Keratinocyte (primary cell): Measurements from ENCODE around the gene NHERF2. TPM values are rescaled to one million over a fixed set of nuclear protein-coding genes. Genes with fewer than 3 reads are reported as not detected.

Experiments used
- DNase-seq: peaks from one replicate; pipeline ENCODE4 v3.0.0-alpha.2; 2011; ENCODE audit warnings: low read depth, missing footprints, low spot score
- FAIRE-seq: peaks from 2 replicates; lab custom pipeline; 2011; peaks lifted over from hg19 to GRCh38; lab: Jason Lieb, UNC
- H2AFZ ChIP-seq: 2 replicates; pipeline ENCODE4 v1.6.0; 2012; ENCODE audit warnings: low read length, control low read depth, inconsistent platforms; ENCODE audit not compliant: control insufficient read depth
- H3K27ac ChIP-seq: 2 replicates; pipeline ENCODE4 v1.5.1; 2011; ENCODE audit warnings: low read length; ENCODE audit not compliant: control insufficient read depth, insufficient read depth
- H3K27me3 ChIP-seq: 3 replicates; pipeline ENCODE4 v1.6.0; 2011; ENCODE audit warnings: low read length; ENCODE audit not compliant: control insufficient read depth, insufficient read depth; ENCODE audit errors: extremely low read depth
- H3K36me3 ChIP-seq, 2 experiments: 2 replicates in 1 of 2; 3 replicates in 1 of 2; pipeline ENCODE4 v1.5.1; 2011; ENCODE audit warnings: low read length in 2 of 2, mild to moderate bottlenecking in 1 of 2; ENCODE audit not compliant: control insufficient read depth in 2 of 2, insufficient read depth in 2 of 2; ENCODE audit errors: extremely low read depth in 1 of 2
- H3K4me1 ChIP-seq: 3 replicates; pipeline ENCODE4 v1.5.1; 2011; ENCODE audit warnings: low read length; ENCODE audit not compliant: control insufficient read depth, insufficient read depth; ENCODE audit errors: extremely low read depth
- H3K4me2 ChIP-seq: 3 replicates; pipeline ENCODE4 v1.6.0; 2011; ENCODE audit warnings: low read depth, low read length; ENCODE audit not compliant: control insufficient read depth, insufficient read depth; ENCODE audit errors: extremely low read depth
- H3K4me3 ChIP-seq, 3 experiments: fragments of 200-600 bp in 1 of 3; sonication (generic) in 1 of 3; 2 replicates in 2 of 3; 3 replicates in 1 of 3; pipeline ENCODE4 v1.5.1; 2011 to 2016; ENCODE audit warnings: low read length in 3 of 3, mild to moderate bottlenecking in 3 of 3, control low read depth in 2 of 3, inconsistent platforms in 1 of 3, low read depth in 1 of 3, mixed read lengths in 1 of 3, mixed run types in 1 of 3, moderate library complexity in 1 of 3; ENCODE audit not compliant: control insufficient read depth in 2 of 3, insufficient read depth in 2 of 3; ENCODE audit errors: extremely low read depth in 1 of 3
- H3K79me2 ChIP-seq: 2 replicates; pipeline ENCODE4 v1.6.0; 2012; ENCODE audit warnings: low read length; ENCODE audit not compliant: control insufficient read depth, insufficient read depth
- H3K9ac ChIP-seq: 3 replicates; pipeline ENCODE4 v1.6.0; 2011; ENCODE audit warnings: low read length; ENCODE audit not compliant: control insufficient read depth, insufficient read depth; ENCODE audit errors: extremely low read depth
- H3K9me1 ChIP-seq: 3 replicates; pipeline ENCODE4 v1.6.0; 2011; ENCODE audit warnings: low read length; ENCODE audit not compliant: control insufficient read depth, insufficient read depth; ENCODE audit errors: extremely low read depth
- H3K9me3 ChIP-seq: 2 replicates; pipeline ENCODE4 v1.5.1; 2012; ENCODE audit warnings: low read depth, low read length; ENCODE audit not compliant: control insufficient read depth
- H4K20me1 ChIP-seq: 3 replicates; pipeline ENCODE4 v1.6.0; 2011; ENCODE audit warnings: low read length; ENCODE audit not compliant: control insufficient read depth, insufficient read depth; ENCODE audit errors: extremely low read depth
- CTCF ChIP-seq, 3 experiments: IDR thresholded peaks in 1 of 3; conservative IDR thresholded peaks in 1 of 3; optimal IDR thresholded peaks in 1 of 3; 2 replicates in 2 of 3; 3 replicates in 1 of 3; pipeline versions ENCODE3 to v1.5.1; 2011; ENCODE audit warnings: low read length in 3 of 3, mild to moderate bottlenecking in 3 of 3, moderate library complexity in 2 of 3, control low read depth in 1 of 3, inconsistent platforms in 1 of 3; ENCODE audit not compliant: insufficient read depth in 2 of 3; ENCODE audit errors: extremely low read depth in 1 of 3
- EZH2 ChIP-seq: IDR thresholded peaks from one replicate; pipeline ENCODE4 v1.6.1; 2012; ENCODE audit warnings: inconsistent platforms, mild to moderate bottlenecking, low read length, moderate library complexity
- dilution Hi-C: fragments of 300-500 bp; cut with MboI; formaldehyde crosslinking; loops from one replicate; pipeline ENCODE4 v1.7.0; 2020; ENCODE audit warnings: low sequenced_read_pairs; ENCODE audit not compliant: extremely low pct_ligation_motif_present
- polyA plus RNA-seq, 5 experiments: library from polyadenylated mRNA; depleted of rRNA in 3 of 5; stranded (reverse) in 3 of 5; stranded (forward) in 1 of 5; unstranded in 1 of 5; fragments of >200 nt; gene quantifications; 1 replicate in 1 of 5; 2 replicates in 3 of 5; 3 replicates in 1 of 5; pipeline versions ENCODE4 v1.2.1 to v1.2.3, GENCODE V29; 2011 to 2012; ENCODE audit warnings: missing spikeins in 2 of 5, low read depth in 1 of 5, low replicate concordance in 1 of 5

Gene NHERF2
- polyA plus RNA-seq, 1 donor (not counting 4 experiments of a cell fraction or from before 2014, with no cell fraction given) = 5.9 TPM

GRCh38 chr16:2034696-2035430, 8.2 kb downstream of the NHERF2 start:
- FAIRE-seq = no peak
- H4K20me1 ChIP-seq = no peaks in the 10 kb centered on the region
- no peak overlapping the region for H2AFZ ChIP-seq
- TF ChIP-seq EZH2 = no peak
- no peak for TF ChIP-seq CTCF (optimal IDR thresholded peaks at IDR 0.05 in 1 of 3, IDR thresholded peaks at IDR 0.05 in 1 of 3, conservative IDR thresholded peaks at IDR 0.05 in 1 of 3; ENCODE audit: extremely low read depth in 1 of 3, insufficient read depth in 2 of 3, low read length in 3 of 3)
- peaks cover 0 to 3% of the 10 kb centered on the region in 2 experiments for H3K36me3 ChIP-seq
- no peak overlapping the region for H3K4me2 ChIP-seq
- no peak overlapping the region for H3K27ac ChIP-seq
- no peaks in the 10 kb centered on the region for H3K27me3 ChIP-seq
- no peak overlapping the region for H3K9ac ChIP-seq
- H3K9me3 ChIP-seq = no peaks in the 10 kb centered on the region
- H3K4me3 ChIP-seq = no peak overlapping the region
- no peak for DNase-seq
- no peaks in the 10 kb centered on the region for H3K9me1 ChIP-seq
- dilution Hi-C loops = no loop called here
- no peaks in the 10 kb centered on the region for H3K79me2 ChIP-seq
- H3K4me1 ChIP-seq = peaks cover 9% of the 10 kb centered on the region

- Histone ChIP-seq H4K20me1 (no peaks in the 10 kb centered on the region), H3K79me2 (no peaks in the 10 kb centered on the region), H3K9me3 (no peaks in the 10 kb centered on the region), H2AFZ (no peak overlapping the region), H3K36me3 (peaks cover 0 to 3% of the 10 kb centered on the region in 2 experiments), H3K27me3 (no peaks in the 10 kb centered on the region), H3K4me1 (peaks cover 9% of the 10 kb centered on the region), H3K27ac (no peak overlapping the region), H3K9me1 (no peaks in the 10 kb centered on the region), H3K4me3 (no peak overlapping the region), H3K4me2 (no peak overlapping the region), H3K9ac (no peak overlapping the region)
- dilution Hi-C loops = no loop called here
- TF ChIP-seq EZH2 (no peak), CTCF (optimal IDR thresholded peaks at IDR 0.05 in 1 of 3, IDR thresholded peaks at IDR 0.05 in 1 of 3, conservative IDR thresholded peaks at IDR 0.05 in 1 of 3; ENCODE audit: extremely low read depth in 1 of 3, insufficient read depth in 2 of 3, low read length in 3 of 3) (no peak)
- FAIRE-seq (no peak), DNase-seq (no peak)
Measured at GRCh38 chr16:2035431-2036199, 8.9 kb downstream of the NHERF2 start.
